Right renal pelvis (tissue), 4 donors: ENCODE results near the gene CHCHD4. TPM values are rescaled to one million over a fixed set of nuclear protein-coding genes. Genes with fewer than 3 reads are reported as not detected.

Experiments
- DNase-seq, 4 donors: peaks; one replicate each; pipeline ENCODE4 v3.0.0-alpha.2; 2013; ENCODE audit warnings: low read depth in 4 of 4, low spot score in 3 of 4, missing footprints in 1 of 4
- polyA plus RNA-seq, 4 donors: library from polyadenylated mRNA; unstranded; fragments of 120-200 nt; gene quantifications; one replicate each; pipeline ENCODE4 v1.2.1, GENCODE V29; 2013; ENCODE audit not compliant: insufficient read length in 4 of 4

CHCHD4 gene
- polyA plus RNA-seq, 4 donors: 19.0 to 19.9 (median 19.5) TPM

DNA sequence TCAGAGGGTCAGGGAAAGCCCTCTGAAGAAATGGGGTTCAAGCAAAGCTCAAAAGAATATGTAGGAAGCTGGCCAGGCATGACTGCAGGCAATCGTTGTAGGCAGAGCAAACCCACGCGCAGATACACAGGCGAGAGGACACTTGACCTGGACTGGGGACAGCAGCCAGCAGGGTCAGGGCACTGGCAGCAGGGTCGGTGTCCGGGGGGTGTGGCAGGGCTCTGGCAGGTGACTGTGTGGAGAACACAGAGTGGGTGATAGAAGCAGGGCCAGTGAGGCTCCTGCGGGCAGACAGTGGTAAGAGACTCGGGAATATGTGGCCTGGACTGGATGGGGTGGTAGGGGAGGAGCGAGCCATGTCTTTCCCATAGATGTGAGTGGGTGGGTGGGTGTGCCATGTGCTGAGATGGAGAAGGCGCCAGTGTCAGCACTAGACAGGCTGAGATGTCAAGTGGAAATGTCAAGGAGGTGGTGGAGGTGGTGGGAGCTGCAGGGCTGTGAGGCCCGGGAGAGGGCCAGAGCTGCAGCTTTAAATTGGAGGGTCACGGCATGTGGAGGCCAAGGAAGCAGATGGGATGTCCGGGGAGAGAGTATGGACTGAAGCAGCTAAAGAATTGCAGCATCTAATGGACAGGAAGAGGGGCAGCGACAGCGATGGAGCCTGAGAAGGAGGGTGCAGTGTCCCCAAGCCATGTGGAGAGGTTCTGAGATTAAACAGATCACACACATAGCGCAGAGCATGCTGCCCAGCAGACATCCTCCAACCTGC, 13.6 kb upstream of the CHCHD4 start:
- DNase-seq: no peak

DNA sequence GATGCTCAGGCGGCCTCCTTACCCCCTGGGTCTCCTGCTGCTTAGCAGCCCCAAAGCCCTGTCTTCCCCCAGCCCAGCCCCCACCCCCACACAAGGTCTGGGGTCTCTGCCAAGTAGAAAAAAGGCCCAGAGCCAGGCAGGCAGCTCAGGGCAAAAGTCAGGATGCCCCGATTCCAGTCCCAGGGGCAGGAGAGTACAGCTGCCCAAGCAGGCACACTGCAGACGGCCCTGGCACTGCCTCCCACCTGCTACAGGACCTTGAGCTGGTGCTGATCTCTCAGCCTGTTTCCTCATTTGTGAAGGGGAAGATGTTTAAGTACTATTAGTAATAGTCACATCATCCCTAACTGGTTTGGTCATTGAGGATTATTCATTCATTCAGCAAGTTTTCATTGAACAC, 12.8 kb upstream of the CHCHD4 start:
- DNase-seq: no peak

DNA sequence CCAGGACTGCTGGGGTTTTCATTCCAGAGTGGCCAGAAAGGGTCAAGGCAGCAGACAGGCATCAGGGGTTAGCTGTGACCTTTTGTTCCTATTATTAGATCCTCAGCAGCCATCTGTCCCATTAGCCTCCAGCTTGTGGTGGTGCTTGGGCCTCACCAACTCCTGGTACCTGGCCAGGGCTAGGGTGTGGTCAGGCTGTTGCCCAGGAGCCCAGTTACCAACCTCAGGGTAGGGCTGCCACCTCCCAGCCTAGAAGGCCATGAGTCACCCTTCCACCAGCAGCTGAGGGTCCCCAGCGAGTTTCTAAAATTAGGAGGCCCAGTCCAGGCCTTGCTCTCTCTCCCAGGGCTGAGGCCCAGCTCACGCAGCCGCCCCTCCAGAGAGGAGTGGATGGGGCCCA, 12.3 kb upstream of the CHCHD4 start:
- DNase-seq: no peak

DNA sequence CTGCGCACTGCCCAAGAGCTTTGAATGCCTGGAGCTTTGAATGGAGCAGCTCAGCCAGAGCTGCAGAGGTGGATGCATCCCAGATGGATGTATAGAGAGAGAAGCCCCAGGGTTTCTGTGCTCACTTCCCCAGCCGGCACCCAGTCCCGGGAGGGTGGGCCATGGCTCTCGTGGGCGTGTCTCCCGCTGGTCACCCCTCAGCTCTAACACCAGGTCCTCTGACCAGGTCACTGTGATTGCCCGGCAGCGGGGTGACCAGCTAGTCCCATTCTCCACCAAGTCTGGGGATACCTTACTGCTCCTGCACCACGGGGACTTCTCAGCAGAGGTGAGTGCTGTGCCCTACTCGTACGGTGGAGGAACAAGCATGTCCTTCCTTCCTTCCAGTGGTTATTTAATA, 10.9 kb upstream of the CHCHD4 start:
- no peak for DNase-seq

DNA sequence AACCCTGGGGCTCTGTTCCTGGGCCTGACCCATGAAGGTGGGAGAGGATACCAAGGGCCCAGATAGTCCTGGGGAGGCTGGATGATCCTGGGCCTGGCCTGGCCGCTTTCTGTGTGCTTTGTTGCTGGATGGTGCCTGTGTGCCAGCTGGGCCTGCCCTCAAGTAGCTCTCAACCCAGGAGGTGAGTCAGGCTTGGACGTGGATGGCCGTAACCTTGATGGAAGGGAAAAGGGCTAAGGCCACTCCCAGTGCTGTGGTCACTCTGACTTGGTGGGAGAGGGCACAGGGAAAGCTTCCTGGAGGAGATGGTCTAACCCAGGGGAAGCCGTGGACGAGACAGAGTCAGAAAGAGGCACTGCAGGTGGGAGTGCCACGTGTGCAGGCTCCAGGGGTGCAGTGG, 9.6 kb upstream of the CHCHD4 start:
- no peak for DNase-seq

DNA sequence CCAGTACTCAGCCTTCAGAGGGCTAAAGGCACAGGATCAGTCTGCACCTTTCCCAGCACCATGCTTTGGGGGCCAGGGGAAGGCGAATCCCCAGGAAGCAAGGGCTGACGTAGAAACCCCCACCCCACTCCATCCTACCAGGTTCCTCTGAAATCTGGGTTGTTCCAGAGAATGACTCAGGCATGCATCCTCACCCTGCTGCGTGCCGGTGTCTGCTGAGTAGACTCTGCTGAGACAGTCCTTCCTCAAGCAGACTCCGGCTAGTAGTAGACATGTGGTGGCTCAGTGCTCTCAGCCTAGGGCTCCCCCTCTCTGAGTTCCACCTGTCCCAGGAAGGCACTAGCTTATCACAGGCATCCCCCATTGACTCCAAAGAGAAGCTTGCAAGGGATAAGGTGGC, 9.2 kb upstream of the CHCHD4 start:
- DNase-seq: no peak

DNA sequence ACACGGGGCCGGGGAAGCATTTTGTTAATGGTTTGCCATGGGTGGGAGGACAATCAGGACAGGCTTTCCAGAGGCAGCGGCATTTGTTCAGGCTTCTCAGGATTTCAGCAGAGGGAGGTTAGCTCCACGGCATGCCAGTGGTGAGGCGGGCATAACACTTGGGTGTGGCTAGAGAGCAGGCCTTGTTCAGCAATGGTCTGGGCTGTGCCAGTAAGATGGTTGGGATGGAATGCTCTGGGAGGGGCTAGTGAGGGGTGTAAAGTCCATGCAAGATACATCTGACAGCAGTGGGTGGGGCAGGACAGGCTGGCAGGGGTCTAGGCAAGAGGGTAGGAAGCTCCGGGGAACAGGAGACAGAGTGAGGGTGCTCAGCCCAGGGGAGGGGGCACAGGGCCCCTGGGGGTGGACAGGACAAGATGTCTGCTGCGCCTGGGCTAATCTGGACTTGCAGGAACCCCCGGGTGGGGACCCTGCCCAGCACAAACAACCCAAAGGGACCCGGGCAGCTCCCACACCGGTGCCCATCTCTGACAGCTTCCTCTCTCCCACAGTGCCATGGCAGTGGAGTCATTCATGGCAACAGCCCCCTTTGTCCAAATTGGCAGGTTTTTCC, 8.6 kb upstream of the CHCHD4 start:
- DNase-seq: no peak

DNA sequence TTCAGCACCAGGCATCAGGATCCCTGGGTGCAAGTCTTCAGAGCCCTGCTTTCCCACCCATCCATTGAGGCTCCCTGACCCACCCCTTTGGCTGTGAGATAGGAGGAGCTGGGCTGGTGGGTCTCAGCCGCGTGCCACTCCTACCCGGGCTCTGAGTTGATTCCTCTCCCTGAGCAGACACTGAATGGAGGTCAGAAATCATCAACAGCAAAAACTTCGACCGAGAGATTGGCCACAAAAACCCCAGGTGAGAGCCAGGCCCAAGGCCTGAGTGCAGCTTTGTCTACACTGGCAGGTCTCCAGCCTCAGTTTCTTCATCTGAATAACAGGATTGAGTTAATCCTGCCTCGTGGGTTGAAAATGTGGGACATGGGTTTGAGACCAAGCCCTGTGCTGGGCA, 8.0 kb upstream of the CHCHD4 start:
- DNase-seq: no peak

DNA sequence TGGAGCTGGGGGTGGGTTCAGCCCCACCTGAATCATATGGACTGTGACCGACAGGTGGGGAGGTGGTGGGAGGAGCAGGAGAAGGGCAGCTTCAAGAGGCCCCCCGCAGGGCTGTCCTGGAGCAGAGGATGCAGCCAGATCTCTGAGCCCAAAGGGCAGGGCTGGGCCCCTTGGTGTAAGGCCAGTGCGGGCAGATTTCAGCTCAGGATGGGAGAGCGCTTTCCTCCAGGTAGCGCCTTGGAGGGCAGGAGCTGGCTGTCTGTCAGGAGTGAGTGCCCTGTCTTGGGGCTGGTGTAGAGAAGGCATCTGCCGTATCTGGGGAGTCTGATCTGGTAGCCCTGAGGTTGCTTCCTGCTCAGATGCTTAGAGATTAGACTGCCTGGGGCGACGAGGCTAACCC, 7.5 kb upstream of the CHCHD4 start:
- no peak for DNase-seq

DNA sequence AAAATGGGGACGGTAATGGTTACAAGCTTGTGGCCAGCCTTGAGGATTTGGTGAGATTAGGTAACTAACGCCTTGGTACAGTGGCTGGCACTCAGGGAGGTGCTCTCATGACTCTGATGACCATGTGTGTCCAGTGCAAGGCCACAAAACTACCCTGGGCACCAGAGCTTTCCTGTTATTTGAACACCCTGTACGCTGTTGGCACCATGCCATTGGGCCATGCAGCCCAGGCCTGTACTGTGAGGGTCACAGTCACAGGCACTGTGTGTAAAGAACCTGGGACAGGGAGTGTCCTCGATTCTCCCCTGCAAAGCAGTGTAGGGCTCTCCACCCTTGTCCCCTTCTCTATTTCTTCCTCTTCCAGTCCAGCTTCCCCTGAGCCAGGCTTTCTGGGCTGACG, 6.5 kb upstream of the CHCHD4 start:
- DNase-seq: no peak

DNA sequence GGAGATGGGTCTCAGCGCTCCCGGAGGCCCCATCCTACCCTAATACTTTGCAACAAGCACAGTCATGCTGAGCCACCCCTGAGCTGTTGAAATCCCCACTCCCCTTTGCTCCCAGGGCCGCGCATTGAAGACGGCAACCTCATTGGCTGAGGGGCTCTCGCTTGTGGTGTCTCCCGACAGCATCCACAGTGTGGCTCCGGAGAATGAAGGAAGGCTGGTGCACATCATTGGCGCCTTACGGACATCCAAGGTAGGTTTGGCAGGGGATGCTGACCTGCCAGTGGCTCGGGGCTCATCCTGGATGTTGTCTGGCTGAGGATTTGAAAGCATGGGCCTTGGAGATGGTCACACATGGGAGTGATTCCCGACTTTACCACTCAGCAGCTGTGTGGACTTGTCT, 6.0 kb upstream of the CHCHD4 start:
- no peak for DNase-seq

DNA sequence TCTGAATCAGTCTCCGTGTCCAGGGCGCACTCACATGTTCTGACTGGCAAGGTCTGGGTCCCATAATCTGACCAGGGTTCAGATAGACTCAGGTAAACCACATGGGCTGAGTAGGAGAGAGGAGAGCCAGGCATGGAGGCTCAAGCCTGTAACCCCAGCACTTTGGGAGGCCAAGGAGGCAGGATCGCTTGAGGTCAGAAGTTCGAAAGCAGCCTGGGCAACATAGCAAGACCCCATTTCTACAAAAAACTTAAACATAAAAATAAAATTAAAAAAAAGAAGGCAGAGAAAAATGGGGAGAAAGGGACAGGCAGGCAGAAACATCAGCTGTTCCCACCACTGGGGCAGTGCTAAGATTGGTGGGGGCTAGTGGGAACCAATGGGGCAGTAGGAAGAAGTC, 5.6 kb upstream of the CHCHD4 start:
- DNase-seq: no peak

DNA sequence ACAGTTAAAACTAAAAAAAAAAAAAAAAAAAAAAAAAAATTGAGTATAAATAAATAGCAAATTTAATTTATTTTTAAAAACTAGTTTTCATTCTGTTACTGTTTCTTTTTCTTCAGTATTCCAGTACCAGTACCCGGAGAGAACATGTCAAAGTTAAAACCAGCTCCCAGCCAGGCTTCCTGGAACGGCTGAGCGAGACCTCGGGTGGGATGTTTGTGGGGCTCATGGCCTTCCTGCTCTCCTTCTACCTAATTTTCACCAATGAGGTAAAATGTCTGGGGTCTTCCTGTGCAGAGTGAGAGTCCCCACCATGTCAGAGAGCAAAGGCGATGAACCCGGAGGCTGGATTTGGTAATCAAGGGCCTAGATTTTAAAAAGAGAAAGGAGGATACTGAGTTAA, 4.6 kb upstream of the CHCHD4 start:
- DNase-seq: no peak

DNA sequence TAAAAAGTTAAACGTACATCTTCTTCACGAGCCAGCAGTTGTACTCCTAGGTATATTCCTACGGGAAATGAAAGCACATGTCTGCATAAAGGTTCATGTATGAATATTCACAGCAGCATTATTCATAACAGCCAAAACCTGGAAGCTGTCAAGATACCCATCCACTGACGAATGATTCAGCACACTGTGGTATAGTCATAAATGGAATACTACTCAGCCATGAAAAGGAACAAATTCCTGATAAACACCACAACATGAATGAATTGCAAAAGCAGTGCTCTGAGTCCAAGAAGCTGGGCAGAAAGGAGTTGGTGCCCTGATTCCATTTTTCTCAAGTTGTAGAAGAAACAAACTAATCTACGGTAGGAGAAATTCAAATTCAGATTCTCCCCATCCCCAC, 4.1 kb upstream of the CHCHD4 start:
- no peak for DNase-seq

DNA sequence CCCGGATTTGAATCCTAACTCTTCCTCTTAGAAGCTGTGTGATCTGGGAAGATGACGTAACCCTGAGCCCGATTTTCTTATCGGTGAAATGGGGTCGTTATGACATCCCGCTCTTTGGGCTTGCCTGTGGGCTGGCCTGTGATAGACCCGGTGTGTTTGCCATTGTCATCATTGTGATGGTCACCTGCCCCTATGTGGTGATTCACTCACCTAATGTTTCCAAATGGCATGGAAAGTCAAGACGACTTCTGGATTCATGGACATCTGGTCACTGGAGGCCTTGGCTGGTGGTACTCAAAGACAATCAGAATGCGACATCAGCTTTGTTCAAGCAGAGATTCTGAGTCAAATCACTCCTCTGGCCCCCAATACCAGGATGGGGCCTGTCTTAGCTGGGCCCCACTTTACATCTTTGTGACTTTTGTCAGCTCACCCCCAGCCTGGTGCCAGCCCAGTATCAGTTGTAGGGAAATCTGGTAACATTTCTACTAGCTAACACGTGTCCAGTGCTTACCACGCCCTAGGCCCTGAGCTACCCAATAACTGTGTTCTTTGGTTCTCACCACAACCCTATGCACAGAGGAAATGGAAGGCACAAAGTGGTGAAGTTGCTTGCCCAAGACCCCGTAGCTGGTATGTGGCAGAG, 3.0 kb upstream of the CHCHD4 start:
- no peak for DNase-seq

DNA sequence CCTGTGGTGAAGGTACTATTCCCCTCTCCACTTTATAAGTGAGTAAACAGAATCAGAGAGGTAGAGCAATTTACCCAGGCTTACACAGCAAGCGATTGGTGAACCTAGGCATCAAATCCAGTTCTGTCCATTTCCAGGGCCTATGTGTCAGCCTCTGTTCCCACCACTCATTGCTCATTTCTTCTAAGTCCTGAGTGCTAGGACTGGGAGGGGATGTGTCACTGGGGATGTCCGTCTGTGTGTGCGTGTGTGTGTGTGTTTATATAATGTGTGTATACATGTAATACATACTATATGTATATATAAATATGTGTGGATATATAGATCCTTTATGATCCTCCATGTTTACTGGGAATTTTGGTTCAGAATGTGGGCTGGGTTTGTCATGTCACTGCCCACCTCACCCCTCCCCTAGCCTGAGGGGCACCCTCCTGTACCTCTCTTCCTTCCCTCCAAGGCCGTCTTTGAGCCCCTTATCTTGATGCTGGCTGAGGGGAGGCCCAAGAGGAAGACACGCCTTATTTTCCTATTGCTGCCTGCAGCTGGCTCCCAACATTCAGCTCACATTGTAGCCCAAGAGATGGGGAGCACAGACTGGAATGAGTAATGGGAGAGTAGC, 2.3 kb upstream of the CHCHD4 start:
- DNase-seq: no peak

DNA sequence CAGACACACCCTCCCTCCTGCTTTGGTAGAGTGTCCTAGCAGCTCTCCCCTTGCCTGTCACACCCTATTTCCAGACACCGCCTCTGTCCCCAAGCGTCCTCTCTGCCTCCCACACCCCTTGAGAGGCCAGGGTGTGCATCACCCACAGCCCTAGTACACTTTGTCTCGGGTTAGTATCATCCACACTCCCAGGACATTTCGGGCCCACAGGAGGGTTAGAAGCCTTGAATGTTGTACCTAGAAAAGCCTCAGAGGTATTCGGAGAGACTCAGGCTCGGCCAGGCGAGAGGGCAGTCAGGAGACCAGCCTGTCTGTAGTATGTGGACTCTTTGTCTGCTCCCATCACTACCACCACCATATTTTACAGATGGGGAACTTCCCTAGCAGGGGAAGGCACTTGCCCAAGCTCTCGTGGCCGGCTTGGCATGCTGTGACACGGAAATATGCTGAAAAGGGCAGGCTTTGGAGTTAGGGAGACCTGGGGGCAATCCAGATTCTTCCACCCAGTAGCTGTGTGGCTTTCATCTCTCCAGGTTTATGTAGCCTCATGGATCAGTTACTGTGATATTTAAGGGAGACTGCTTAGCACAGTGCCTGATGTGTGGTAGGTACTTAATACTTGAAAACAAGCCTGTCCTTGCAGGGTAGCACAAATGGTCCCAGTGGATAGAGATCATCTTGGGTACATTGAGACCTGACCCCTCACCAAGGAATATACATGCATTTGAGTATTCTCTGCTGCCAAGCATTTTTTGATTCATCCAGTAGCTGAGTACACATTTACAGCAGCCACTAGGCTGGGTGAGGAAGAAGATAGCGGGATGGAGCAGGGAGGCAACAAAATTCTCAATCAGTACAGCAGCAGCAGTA, 1.6 kb upstream of the CHCHD4 start:
- DNase-seq: no peak

DNA sequence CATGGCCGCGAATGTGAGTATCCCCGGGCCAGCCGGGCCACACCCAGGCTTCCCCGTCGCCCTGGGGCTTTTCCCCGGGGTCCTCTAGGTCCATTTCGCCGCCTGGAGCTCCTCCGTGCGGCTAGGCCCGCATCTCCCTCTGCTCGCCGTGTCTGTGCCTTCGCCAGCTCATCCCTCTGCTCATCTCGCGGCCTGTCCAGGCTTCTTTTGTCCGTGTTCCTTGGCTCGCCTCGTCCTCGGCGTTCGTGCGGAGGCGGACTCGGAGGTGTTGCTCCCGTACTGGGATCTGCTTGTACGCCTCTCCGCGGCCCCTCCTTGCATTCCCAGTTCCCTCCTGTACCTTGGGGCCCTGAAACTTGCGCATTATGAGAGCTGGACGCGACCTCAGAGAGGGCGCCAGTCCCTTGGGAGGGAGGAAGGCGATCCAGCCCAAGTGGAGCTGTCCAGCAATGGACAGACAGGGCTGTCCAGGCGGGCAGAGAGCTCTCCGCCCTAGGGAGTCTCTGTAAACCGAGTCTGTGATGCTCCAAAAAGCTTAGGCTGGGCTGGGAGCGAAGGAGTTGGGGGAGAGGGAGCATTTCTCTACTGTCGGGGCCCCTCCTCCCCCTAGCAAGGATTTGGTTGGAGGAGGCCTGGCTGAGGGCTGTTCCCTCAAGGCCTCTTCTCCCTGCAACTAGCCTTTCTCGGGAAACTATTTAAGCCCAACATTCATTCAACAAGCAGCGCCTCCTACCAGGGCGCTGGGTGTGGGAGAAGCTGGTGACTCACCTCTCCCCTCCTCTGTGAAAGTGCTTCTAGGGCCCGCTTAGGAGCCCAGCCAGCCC, 735 bp upstream of the CHCHD4 start:
- peak in 2 of 4 donors; percentile 28 to 48 for DNase-seq

DNA sequence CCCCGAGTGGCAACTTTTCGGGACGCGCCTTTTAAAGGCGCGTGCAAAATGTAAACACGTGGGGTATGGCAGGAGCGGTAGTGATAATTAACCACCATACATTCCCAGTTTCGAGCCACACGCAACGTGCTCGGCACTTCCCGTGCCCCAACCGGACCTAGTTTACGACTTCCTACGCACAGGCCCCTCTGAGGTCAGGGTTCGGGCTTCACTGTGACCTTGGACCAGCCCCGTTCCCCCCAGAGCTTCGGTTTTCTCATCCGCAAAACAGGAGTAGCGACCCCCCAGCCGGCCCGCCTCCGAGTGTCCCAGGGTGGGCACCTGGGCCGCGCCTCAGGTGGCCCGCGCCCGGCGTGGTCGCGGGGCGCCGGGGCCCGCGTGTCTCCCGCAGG, 451 bp downstream of the CHCHD4 start:
- DNase-seq: peak in 1 of 4 donors; percentile 18
